Tibial artery (tissue), 4 donors: ENCODE data around the gene PTGIR.
A peak's percentile ranks its signal among the peaks of the same experiment; 100 is the strongest.

Source experiments
- DNase-seq, 2 donors: peaks; one replicate each; pipeline ENCODE4 v3.0.0-alpha.2; 2019
- H3K27ac ChIP-seq, 2 donors: fragments of 200-600 bp; sonication (generic) in 1 of 2; 1 replicate in 1 of 2; 2 replicates in 1 of 2; pipeline ENCODE4 v1.5.1; 2018 to 2019; ENCODE audit warnings: mild to moderate bottlenecking in 1 of 2
- H3K27me3 ChIP-seq, 2 donors: fragments of 200-600 bp; sonication (generic) in 1 of 2; one replicate each; pipeline versions ENCODE4 v1.5.1 to v1.6.0; 2016 to 2019
- H3K36me3 ChIP-seq, 3 donors: fragments of 200-600 bp; sonication (generic) in 2 of 3; one replicate each; pipeline ENCODE4 v1.5.1; 2016 to 2019; ENCODE audit warnings: mild to moderate bottlenecking in 2 of 3
- H3K4me1 ChIP-seq, 4 donors: fragments of 200-600 bp; sonication (generic) in 2 of 4; 1 replicate in 3 of 4; 2 replicates in 1 of 4; pipeline ENCODE4 v1.5.1; 2016 to 2019
- H3K4me3 ChIP-seq, 2 donors: fragments of 200-600 bp; sonication (generic) in 1 of 2; 1 replicate in 1 of 2; 2 replicates in 1 of 2; pipeline ENCODE4 v1.5.1; 2018 to 2019; ENCODE audit warnings: mild to moderate bottlenecking in 2 of 2
- H3K9me3 ChIP-seq, 3 donors: fragments of 200-600 bp; sonication (generic) in 1 of 3; one replicate each; pipeline ENCODE4 v1.5.1; 2016 to 2019
- intact Hi-C: fragments of 100-400 bp; cut with DNase I; formaldehyde crosslinking; loops from one replicate; pipeline ENCODE4 v1.15.0; 2023; ENCODE audit warnings: low total_unique reads
- TF ChIP-seq, protein P1 (sequence below), 2 experiments: fragments of 200-600 bp in 1 of 2; fragments of 450-650 bp in 1 of 2; IDR thresholded peaks; one replicate each; pipeline ENCODE4 v1.5.1; 2017 to 2019; ENCODE audit warnings: antibody characterized with exemption in 2 of 2, mild to moderate bottlenecking in 1 of 2, moderate library complexity in 1 of 2

Gene PTGIR

DNA sequence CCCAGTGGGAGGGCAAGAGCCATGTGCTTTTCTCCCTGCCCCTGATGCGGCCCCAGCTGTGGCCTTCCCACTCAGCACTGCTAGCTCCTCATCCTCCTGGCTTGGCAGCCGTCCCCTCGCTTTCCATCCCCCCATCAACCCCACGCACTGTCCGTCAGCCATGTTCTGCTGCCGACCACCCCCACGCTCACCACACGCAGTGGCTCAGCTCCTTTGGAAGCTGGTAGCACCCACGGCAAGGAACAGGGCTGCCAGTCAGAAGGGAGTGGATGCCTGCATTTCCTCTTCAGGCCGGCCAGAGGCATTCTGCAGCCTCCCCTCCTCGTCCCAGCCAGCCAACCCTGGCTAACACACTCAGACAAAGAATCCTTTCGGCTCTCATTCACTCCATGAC is 17.4 kb downstream of the PTGIR start:
- no peak overlapping the region for H3K4me3 ChIP-seq
- H3K36me3 ChIP-seq: peaks cover 36 to 58% (median 46%) of the 10 kb centered on the region in 3 donors
- H3K4me1 ChIP-seq: peaks cover 0 to 52% (median 38%) of the 10 kb centered on the region in 4 donors
- peak overlapping the region; percentile 99 to 100 for H3K27ac ChIP-seq
- intact Hi-C loops: no loop called here
- peak in 1 of 2 donors; percentile 63 for DNase-seq
- TF ChIP-seq, protein P1, sequence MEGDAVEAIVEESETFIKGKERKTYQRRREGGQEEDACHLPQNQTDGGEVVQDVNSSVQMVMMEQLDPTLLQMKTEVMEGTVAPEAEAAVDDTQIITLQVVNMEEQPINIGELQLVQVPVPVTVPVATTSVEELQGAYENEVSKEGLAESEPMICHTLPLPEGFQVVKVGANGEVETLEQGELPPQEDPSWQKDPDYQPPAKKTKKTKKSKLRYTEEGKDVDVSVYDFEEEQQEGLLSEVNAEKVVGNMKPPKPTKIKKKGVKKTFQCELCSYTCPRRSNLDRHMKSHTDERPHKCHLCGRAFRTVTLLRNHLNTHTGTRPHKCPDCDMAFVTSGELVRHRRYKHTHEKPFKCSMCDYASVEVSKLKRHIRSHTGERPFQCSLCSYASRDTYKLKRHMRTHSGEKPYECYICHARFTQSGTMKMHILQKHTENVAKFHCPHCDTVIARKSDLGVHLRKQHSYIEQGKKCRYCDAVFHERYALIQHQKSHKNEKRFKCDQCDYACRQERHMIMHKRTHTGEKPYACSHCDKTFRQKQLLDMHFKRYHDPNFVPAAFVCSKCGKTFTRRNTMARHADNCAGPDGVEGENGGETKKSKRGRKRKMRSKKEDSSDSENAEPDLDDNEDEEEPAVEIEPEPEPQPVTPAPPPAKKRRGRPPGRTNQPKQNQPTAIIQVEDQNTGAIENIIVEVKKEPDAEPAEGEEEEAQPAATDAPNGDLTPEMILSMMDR (IDR thresholded peaks at IDR 0.05): no peak
- H3K9me3 ChIP-seq: no peaks in the 10 kb centered on the region
- H3K27me3 ChIP-seq: no peaks in the 10 kb centered on the region

DNA sequence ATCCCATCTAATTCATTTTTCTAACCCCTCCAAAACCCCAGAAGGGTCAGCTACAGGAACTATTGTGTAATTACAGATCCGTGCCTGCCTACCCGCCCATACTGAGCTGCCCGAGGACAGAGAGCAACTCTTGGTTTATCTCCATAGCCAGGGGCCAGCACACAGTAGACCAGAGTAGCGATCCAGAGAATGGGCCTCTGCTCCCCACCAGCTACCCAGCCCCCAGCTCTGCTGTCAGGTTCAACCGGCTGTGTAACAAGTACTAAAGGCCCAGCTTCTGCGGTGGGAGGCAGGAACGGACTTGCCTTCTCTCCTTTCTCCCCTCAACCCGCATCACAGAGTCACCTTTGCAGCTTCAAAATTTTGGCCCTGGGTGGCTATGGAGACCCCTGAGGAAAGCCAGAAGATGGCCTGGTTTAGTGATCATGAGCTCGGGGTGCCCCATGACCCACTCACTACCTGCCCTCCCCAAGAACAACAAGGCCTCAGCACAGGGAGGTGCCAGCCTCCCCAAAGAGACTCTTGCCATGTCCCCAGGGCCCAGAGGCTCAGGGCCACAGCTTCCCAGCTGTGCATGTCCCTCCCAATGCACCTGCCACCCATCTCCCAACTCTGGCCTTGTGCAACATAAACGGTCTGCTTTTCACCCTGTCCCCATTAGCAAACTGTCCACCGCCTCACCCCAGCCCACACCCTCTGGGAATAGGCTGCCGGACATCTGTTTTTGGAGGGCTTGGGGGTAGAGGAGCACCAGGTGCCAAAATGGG is 18.0 kb downstream of the PTGIR start:
- H3K27ac ChIP-seq: peak overlapping the region; percentile 99 to 100
- peaks cover 0 to 52% (median 41%) of the 10 kb centered on the region in 4 donors for H3K4me1 ChIP-seq
- H3K27me3 ChIP-seq: no peaks in the 10 kb centered on the region
- no peak overlapping the region for H3K4me3 ChIP-seq
- intact Hi-C loops: no loop called here
- no peak for DNase-seq
- no peaks in the 10 kb centered on the region for H3K9me3 ChIP-seq
- TF ChIP-seq, protein P1 (IDR thresholded peaks at IDR 0.05): no peak
- peaks cover 36 to 58% (median 46%) of the 10 kb centered on the region in 3 donors for H3K36me3 ChIP-seq

DNA sequence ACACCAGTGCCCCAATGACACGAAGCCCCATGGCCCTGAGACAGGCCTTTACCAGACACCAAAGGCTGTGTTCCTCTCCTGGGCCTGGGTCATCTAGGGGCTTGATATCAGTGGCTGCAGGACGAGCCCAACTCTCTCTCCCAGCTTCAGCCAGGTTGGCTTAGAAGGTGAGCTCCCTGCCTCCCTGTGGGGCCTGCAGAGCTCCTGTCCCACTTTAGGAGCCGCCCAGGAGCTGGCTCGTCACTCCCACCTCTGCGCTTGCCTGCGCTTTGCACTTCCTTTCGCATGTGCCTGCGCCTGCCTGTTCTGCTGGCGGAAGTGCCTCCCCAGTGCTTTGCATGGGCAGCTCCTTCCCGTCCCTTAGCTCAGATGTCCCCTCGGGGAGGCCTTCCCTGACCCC is 18.9 kb downstream of the PTGIR start:
- TF ChIP-seq, protein P1 (IDR thresholded peaks at IDR 0.05): no peak
- H3K27me3 ChIP-seq: no peaks in the 10 kb centered on the region
- H3K27ac ChIP-seq: peak overlapping the region; percentile 99 to 100
- intact Hi-C loops: no loop called here
- H3K4me1 ChIP-seq: peaks cover 0 to 52% (median 41%) of the 10 kb centered on the region in 4 donors
- H3K9me3 ChIP-seq: no peaks in the 10 kb centered on the region
- DNase-seq: no peak
- H3K4me3 ChIP-seq: peak overlapping the region in 1 of 2 donors; percentile 100
- H3K36me3 ChIP-seq: peaks cover 36 to 55% (median 46%) of the 10 kb centered on the region in 3 donors

DNA sequence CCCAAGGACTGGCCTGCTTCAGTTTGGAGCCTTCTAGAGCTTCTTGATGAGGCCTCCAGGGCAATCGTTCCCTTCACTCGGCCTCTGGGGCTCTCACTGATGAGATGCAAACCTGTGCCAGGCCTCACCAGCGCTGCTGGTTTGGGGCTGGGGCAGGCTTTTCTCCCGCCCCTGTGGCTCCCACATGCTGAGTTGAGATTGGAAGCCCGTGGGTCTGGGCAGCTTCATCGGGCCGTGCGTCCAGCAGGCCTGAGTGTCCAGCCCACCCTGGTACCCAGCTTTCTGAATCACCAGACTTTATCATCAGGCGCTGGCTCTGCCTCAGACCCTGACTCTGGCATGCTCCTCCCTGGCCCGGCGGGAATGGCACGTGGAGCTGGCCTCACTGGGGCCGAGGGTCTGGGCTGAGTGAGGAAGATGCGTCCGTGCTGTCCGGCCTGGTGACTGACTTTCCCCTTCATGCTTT is 19.5 kb downstream of the PTGIR start:
- Histone ChIP-seq H3K36me3 (peaks cover 36 to 49% (median 39%) of the 10 kb centered on the region in 3 donors), H3K4me1 (peaks cover 0 to 52% (median 42%) of the 10 kb centered on the region in 4 donors)
- intact Hi-C loops: no loop called here

DNA sequence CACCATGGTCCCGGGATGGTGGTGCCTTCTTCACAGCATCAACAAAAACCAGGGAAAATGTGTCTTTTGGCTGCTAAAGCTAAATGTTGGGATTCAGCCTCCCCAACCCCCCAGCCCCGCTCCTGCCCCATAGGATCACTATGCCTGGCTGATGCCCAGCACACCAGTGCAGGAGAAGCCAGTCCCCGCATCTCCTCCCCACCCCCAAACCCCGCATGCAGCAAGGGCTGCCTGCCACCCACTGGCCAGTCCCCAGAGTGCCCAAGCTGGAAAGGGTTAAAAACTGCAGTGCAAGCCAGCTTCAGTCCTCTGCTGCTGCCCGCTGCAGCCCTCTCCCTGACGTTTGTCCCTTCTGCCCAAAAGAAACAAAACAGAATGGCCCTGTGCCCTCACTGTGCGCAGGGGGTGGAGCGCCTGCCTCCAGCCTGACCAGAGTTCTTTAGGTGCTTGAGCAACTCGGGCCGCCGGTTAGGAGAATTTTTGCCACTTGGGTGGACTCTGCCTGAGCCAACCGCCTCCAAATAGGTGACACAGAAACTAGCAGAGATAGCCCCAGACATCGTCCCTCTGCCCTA is 20.0 kb downstream of the PTGIR start:
- Histone ChIP-seq H3K9me3 (no peaks in the 10 kb centered on the region), H3K27ac (peak overlapping the region; percentile 99 to 100), H3K4me1 (peaks cover 0 to 57% (median 46%) of the 10 kb centered on the region in 4 donors), H3K36me3 (peaks cover 34 to 43% (median 34%) of the 10 kb centered on the region in 3 donors), H3K27me3 (no peaks in the 10 kb centered on the region), H3K4me3 (peak overlapping the region; percentile 99 to 100)
- intact Hi-C loops: no loop called here
- DNase-seq: peak; percentile 55 to 94
- TF ChIP-seq, protein P1 (IDR thresholded peaks at IDR 0.05): peak in 1 of 2 experiments; percentile 19

More for the DNA sequence above, 19.5 kb downstream of the PTGIR start:
- peak in 1 of 2 donors; percentile 79 for DNase-seq
- H3K9me3 ChIP-seq: no peaks in the 10 kb centered on the region
- peak overlapping the region; percentile 99 to 100 for H3K4me3 ChIP-seq
- H3K27ac ChIP-seq: peak overlapping the region; percentile 99 to 100
- no peaks in the 10 kb centered on the region for H3K27me3 ChIP-seq
- TF ChIP-seq, protein P1 (IDR thresholded peaks at IDR 0.05): peak in 1 of 2 experiments; percentile 2
